ENCODE data around the gene DLX2.

DLX2 gene

GRCh38 chr2:172053486-172053885, 49.2 kb downstream of the DLX2 start:
- DNase-seq (ENCODE audit: low spot score): no peak

GRCh38 chr2:172052000-172052983, 50.4 kb downstream of the DLX2 start:
- no peak for DNase-seq (ENCODE audit: low spot score)

- no peak for DNase-seq (ENCODE audit: low spot score)
Measured at GRCh38 chr2:172050479-172051125, 52.1 kb downstream of the DLX2 start.

- DNase-seq (ENCODE audit: low spot score): no peak
Measured at GRCh38 chr2:172049567-172050120, 53.1 kb downstream of the DLX2 start.
